Activated naive CD8-positive, alpha-beta T cell treated with anti-CD3 and anti-CD28 coated beads, Interleukin-2, amount 50 U/mL, for 24 hours (primary cell): ENCODE measurements around the gene TLE3.

Experiments used
- ATAC-seq: fragments of 150-1000 bp; cut with Tn5 transposase; one replicate; pipeline ENCODE4 v1.10.0; 2021
- DNase-seq: peaks from one replicate; pipeline ENCODE4 v3.0.0; 2021
- H3K27ac Mint-ChIP-seq: one replicate; pipeline ENCODE4 v1.8.0; 2021; ENCODE audit warnings: mild to moderate bottlenecking, mixed read lengths
- H3K27me3 Mint-ChIP-seq: one replicate; pipeline ENCODE4 v1.8.0; 2021; ENCODE audit warnings: mixed read lengths
- H3K36me3 Mint-ChIP-seq: one replicate; pipeline ENCODE4 v1.8.0; 2021; ENCODE audit warnings: low read depth, mixed read lengths
- H3K4me1 Mint-ChIP-seq: one replicate; pipeline ENCODE4 v1.8.0; 2021; ENCODE audit warnings: mixed read lengths
- H3K4me3 Mint-ChIP-seq: one replicate; pipeline ENCODE4 v1.8.0; 2021; ENCODE audit warnings: mild to moderate bottlenecking, moderate library complexity, mixed read lengths
- H3K9me3 Mint-ChIP-seq: one replicate; pipeline ENCODE4 v1.8.0; 2021; ENCODE audit warnings: mixed read lengths

The TLE3 gene

GRCh38 chr15:70037292-70037640, 60.5 kb downstream of the TLE3 start:
- ATAC-seq (no peak), DNase-seq (no peak)
- H3K27ac Mint-ChIP-seq = no peak overlapping the region
- H3K27me3 Mint-ChIP-seq = peaks cover 3% of the 10 kb centered on the region
- no peak overlapping the region for H3K4me3 Mint-ChIP-seq
- H3K9me3 Mint-ChIP-seq = no peaks in the 10 kb centered on the region
- no peaks in the 10 kb centered on the region for H3K4me1 Mint-ChIP-seq
- H3K36me3 Mint-ChIP-seq = no peaks in the 10 kb centered on the region

GRCh38 chr15:70036585-70037291, 61.0 kb downstream of the TLE3 start:
- Mint-ChIP-seq H3K27me3 (peaks cover 3% of the 10 kb centered on the region), H3K9me3 (no peaks in the 10 kb centered on the region), H3K4me3 (no peak overlapping the region), H3K4me1 (no peaks in the 10 kb centered on the region), H3K27ac (no peak overlapping the region), H3K36me3 (no peaks in the 10 kb centered on the region)
- ATAC-seq (peak; percentile 15), DNase-seq (no peak)

GRCh38 chr15:70035719-70036077, 62.0 kb downstream of the TLE3 start:
- Mint-ChIP-seq H3K36me3 (no peaks in the 10 kb centered on the region), H3K27me3 (peaks cover 3% of the 10 kb centered on the region), H3K4me1 (no peaks in the 10 kb centered on the region), H3K27ac (no peak overlapping the region), H3K4me3 (no peak overlapping the region), H3K9me3 (no peaks in the 10 kb centered on the region)
- ATAC-seq (peak; percentile 37), DNase-seq (no peak)

- ATAC-seq (no peak), DNase-seq (no peak)
- Mint-ChIP-seq H3K36me3 (no peaks in the 10 kb centered on the region), H3K27me3 (peaks cover 3% of the 10 kb centered on the region), H3K4me1 (no peaks in the 10 kb centered on the region), H3K9me3 (no peaks in the 10 kb centered on the region), H3K4me3 (no peak overlapping the region), H3K27ac (no peak overlapping the region)
Observed at GRCh38 chr15:70035051-70035718, 62.5 kb downstream of the TLE3 start.

- Mint-ChIP-seq H3K27ac (no peak overlapping the region), H3K36me3 (no peaks in the 10 kb centered on the region), H3K27me3 (peaks cover 3% of the 10 kb centered on the region), H3K4me1 (no peaks in the 10 kb centered on the region), H3K9me3 (no peaks in the 10 kb centered on the region), H3K4me3 (no peak overlapping the region)
- DNase-seq (no peak), ATAC-seq (no peak)
Observed at GRCh38 chr15:70034596-70034995, 63.1 kb downstream of the TLE3 start.

- no peaks in the 10 kb centered on the region for H3K36me3 Mint-ChIP-seq
- H3K9me3 Mint-ChIP-seq = no peaks in the 10 kb centered on the region
- no peak overlapping the region for H3K27ac Mint-ChIP-seq
- no peak for DNase-seq
- H3K27me3 Mint-ChIP-seq = peaks cover 3% of the 10 kb centered on the region
- no peaks in the 10 kb centered on the region for H3K4me1 Mint-ChIP-seq
- no peak for ATAC-seq
- no peak overlapping the region for H3K4me3 Mint-ChIP-seq
Observed at GRCh38 chr15:70034141-70034540, 63.6 kb downstream of the TLE3 start.

- Mint-ChIP-seq H3K36me3 (no peaks in the 10 kb centered on the region), H3K4me3 (no peak overlapping the region), H3K27me3 (no peaks in the 10 kb centered on the region), H3K9me3 (no peaks in the 10 kb centered on the region), H3K4me1 (no peaks in the 10 kb centered on the region), H3K27ac (no peak overlapping the region)
- no peak for ATAC-seq
- DNase-seq = no peak
Observed at GRCh38 chr15:70033529-70034140, 64.1 kb downstream of the TLE3 start.

GRCh38 chr15:70033109-70033508, 64.6 kb downstream of the TLE3 start:
- H3K36me3 Mint-ChIP-seq = no peaks in the 10 kb centered on the region
- no peak overlapping the region for H3K27ac Mint-ChIP-seq
- H3K27me3 Mint-ChIP-seq = no peaks in the 10 kb centered on the region
- H3K9me3 Mint-ChIP-seq = no peaks in the 10 kb centered on the region
- ATAC-seq = no peak
- no peak for DNase-seq
- H3K4me3 Mint-ChIP-seq = no peak overlapping the region
- no peaks in the 10 kb centered on the region for H3K4me1 Mint-ChIP-seq

- no peaks in the 10 kb centered on the region for H3K4me1 Mint-ChIP-seq
- ATAC-seq = no peak
- H3K27me3 Mint-ChIP-seq = no peaks in the 10 kb centered on the region
- no peak overlapping the region for H3K4me3 Mint-ChIP-seq
- H3K27ac Mint-ChIP-seq = no peak overlapping the region
- no peak for DNase-seq
- no peaks in the 10 kb centered on the region for H3K36me3 Mint-ChIP-seq
- no peaks in the 10 kb centered on the region for H3K9me3 Mint-ChIP-seq
Observed at GRCh38 chr15:70032509-70032908, 65.2 kb downstream of the TLE3 start.

- no peak overlapping the region for H3K27ac Mint-ChIP-seq
- H3K4me1 Mint-ChIP-seq = no peaks in the 10 kb centered on the region
- ATAC-seq (no peak), DNase-seq (no peak)
- H3K27me3 Mint-ChIP-seq = no peaks in the 10 kb centered on the region
- H3K4me3 Mint-ChIP-seq = no peak overlapping the region
- H3K36me3 Mint-ChIP-seq = no peaks in the 10 kb centered on the region
- no peaks in the 10 kb centered on the region for H3K9me3 Mint-ChIP-seq
Observed at GRCh38 chr15:70031713-70032112, 66.0 kb downstream of the TLE3 start.

- no peak for DNase-seq
- H3K27me3 Mint-ChIP-seq = no peaks in the 10 kb centered on the region
- H3K36me3 Mint-ChIP-seq = no peaks in the 10 kb centered on the region
- no peak for ATAC-seq
- no peaks in the 10 kb centered on the region for H3K9me3 Mint-ChIP-seq
- no peaks in the 10 kb centered on the region for H3K4me1 Mint-ChIP-seq
- H3K4me3 Mint-ChIP-seq = no peak overlapping the region
- no peak overlapping the region for H3K27ac Mint-ChIP-seq
Observed at GRCh38 chr15:70031261-70031660, 66.5 kb downstream of the TLE3 start.

GRCh38 chr15:70030851-70031250, 66.9 kb downstream of the TLE3 start:
- Mint-ChIP-seq H3K27ac (no peak overlapping the region), H3K9me3 (no peaks in the 10 kb centered on the region), H3K4me3 (no peak overlapping the region), H3K36me3 (no peaks in the 10 kb centered on the region), H3K27me3 (no peaks in the 10 kb centered on the region), H3K4me1 (no peaks in the 10 kb centered on the region)
- no peak for ATAC-seq
- DNase-seq = no peak

- Mint-ChIP-seq H3K9me3 (no peaks in the 10 kb centered on the region), H3K27ac (no peak overlapping the region), H3K27me3 (peaks cover 6% of the 10 kb centered on the region), H3K4me1 (peaks cover 2% of the 10 kb centered on the region), H3K36me3 (no peaks in the 10 kb centered on the region), H3K4me3 (no peak overlapping the region)
- ATAC-seq (no peak), DNase-seq (no peak)
Observed at GRCh38 chr15:70029297-70029701, 68.4 kb downstream of the TLE3 start.

GRCh38 chr15:70027518-70027917, 70.2 kb downstream of the TLE3 start:
- H3K9me3 Mint-ChIP-seq = no peaks in the 10 kb centered on the region
- DNase-seq (no peak), ATAC-seq (no peak)
- H3K36me3 Mint-ChIP-seq = no peaks in the 10 kb centered on the region
- H3K27ac Mint-ChIP-seq = no peak overlapping the region
- H3K27me3 Mint-ChIP-seq = peaks cover 6% of the 10 kb centered on the region
- peaks cover 18% of the 10 kb centered on the region for H3K4me1 Mint-ChIP-seq
- H3K4me3 Mint-ChIP-seq = no peak overlapping the region

- Mint-ChIP-seq H3K4me1 (peaks cover 18% of the 10 kb centered on the region), H3K27me3 (peaks cover 6% of the 10 kb centered on the region), H3K4me3 (no peak overlapping the region), H3K27ac (no peak overlapping the region), H3K36me3 (no peaks in the 10 kb centered on the region), H3K9me3 (no peaks in the 10 kb centered on the region)
- no peak for DNase-seq
- ATAC-seq = no peak
Observed at GRCh38 chr15:70026991-70027390, 70.7 kb downstream of the TLE3 start.
